NK-92 treated with Interleukin-12 subunit alpha and Interleukin-12 subunit beta, amount 100 ng/mL, for 24 hours (cell line): Measurements from ENCODE around the gene LRRC57.
A peak's percentile ranks its signal among the peaks of the same experiment; 100 is the strongest.
"Not testable (repeated sequence)": the region's sequence is repeated elsewhere in the genome, so short reads cannot be mapped to it uniquely, and the experiment has no call there.

ENCODE experiments used
- DNase-seq: peaks from one replicate; lab custom pipeline; 2025; lab: John Stamatoyannopoulos, UW

The LRRC57 gene

GRCh38 chr15:42548249-42549031 is at the start of gene LRRC57, which contains the start of gene HAUS2:
Gene LRRC57 (minus strand): TSS chr15:42548793. CDS start chr15:42548434, 359 bp downstream.
Gene HAUS2 (plus strand): TSS chr15:42548838. CDS start chr15:42548873, 35 bp downstream.
- DNase-seq, result peak; percentile 86

DNA sequence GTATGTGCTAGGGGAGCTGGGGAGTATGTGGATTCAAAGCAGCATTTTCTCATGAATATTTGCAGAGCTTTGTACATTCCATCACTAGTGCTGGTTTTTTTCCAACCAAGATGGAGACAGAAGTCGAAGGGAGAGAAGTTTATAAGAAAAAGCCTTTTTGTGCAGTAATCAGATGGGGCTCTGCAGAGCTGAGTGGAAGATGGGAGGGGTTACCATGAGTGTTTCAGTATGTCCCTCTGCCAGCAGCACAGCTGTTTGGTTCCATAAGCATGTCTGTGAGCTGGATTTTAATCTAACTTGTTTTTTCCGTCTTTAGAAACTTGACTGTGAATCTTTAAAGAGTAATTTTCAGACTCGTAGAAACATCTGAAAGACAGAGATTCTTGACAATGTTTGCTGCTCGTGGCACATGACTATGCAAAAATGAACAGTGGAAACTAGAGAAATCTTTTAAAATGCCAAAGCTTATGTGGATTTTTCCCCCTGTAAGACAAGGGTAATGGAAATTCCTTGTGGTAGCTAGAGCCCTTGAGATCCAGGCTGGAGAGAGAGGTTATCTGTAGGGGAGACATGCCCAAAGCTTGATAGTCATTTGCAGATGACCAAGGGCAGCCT is 47.1 kb upstream of the LRRC57 start:
- no peak for DNase-seq

- no peak for DNase-seq
Observed at GRCh38 chr15:42594095-42594494, 45.5 kb upstream of the LRRC57 start.

- no peak for DNase-seq
Observed at GRCh38 chr15:42593143-42593542, 44.5 kb upstream of the LRRC57 start.

DNA sequence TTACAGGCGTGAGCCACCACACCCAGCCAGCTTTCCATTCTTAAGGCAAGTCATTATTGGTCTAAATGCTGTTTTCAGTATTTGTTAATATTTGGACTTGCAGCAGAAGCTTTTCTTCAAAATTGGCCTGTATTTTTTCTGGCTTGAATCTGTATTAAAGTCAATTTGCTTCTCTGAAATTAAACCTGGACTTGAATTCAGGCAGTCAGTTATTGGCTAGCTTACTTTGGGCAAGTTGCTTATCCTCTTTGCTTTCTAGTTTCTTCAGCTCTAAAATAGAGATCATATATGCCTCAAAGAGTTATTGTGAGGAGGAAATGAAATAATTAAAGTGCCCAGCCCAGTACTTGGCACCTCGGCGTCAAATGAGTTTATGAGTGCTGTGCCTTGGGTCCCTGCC is 44.1 kb upstream of the LRRC57 start:
- no peak for DNase-seq

DNA sequence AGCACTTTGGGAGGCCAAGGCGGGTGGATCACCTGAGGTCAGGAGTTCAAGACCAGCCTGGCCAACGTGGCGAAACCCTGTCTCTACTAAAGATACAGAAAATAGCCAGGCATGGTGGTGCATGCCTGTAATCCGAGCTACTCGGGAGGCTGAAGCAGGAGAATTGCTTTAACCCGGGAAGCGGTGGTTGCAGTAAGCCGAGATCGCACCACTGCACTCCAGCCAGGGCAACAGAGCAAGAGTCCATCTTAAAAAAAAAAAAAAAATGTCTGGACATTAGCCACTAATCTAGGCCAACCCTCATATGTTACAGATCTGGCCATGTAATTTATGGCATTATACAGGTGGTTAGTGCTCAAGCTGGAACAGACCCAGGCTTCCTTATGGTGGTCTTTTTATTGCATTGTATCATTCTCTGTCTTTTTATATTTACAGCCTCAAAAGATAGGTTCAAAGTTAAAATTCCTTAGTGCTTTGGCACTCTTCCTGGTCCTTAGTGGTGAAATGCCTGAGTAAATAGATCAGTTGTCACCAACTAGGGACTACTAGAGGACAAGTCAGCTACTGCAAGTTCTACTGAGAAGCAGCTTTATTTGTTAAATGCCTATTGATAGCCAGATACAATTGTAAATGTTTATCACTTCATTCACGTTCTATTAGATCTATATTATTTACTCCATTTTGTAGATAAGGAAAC is 42.8 kb upstream of the LRRC57 start:
- no peak for DNase-seq

- no peak for DNase-seq
Observed at GRCh38 chr15:42590619-42591237, 42.1 kb upstream of the LRRC57 start.

GRCh38 chr15:42584031-42584765 is 35.6 kb upstream of the LRRC57 start:
- DNase-seq, result no peak

- no peak for DNase-seq
Observed at GRCh38 chr15:42582569-42583375, 34.2 kb upstream of the LRRC57 start.

- peak; percentile 31 for DNase-seq
Observed at GRCh38 chr15:42581272-42581730, 32.7 kb upstream of the LRRC57 start.

GRCh38 chr15:42578984-42579537 is 30.5 kb upstream of the LRRC57 start:
- no peak for DNase-seq

GRCh38 chr15:42577514-42578031 is 29.0 kb upstream of the LRRC57 start:
- DNase-seq, result no peak

GRCh38 chr15:42576776-42577175 is 28.2 kb upstream of the LRRC57 start:
- no peak for DNase-seq

DNA sequence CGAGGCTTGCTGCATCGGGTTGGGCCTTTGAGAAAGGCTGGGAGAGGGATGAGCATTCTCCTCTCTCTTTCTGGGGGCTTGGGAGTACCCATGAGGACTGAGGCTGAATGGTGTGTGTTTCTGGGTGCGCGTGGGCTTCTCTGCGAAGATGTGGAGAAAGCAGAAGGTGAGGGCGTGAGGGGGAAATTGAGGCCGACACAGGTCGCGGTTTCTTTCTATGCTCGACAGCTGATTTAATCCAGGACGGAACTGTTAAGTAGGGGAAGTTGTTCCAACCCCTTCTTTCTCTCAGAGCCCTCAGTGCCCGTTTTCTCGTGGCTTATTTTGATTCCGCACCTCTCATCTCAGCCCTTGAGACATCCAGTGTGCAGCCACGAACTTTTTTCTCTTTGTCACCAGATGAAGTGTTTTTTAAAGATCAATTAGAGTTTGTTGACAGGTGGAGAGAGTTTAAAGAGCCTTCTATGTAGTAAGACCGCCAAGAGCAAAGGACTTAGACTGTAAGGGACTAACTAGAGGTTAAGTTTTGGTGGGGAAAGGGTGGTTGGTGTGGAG is 27.5 kb upstream of the LRRC57 start:
- DNase-seq, result no peak

GRCh38 chr15:42575188-42576039 is 26.8 kb upstream of the LRRC57 start, which contains the start of gene STARD9:
Gene STARD9 (plus strand): TSS chr15:42575606. CDS start chr15:42575716, 110 bp downstream.
- DNase-seq, result peak; percentile 99

DNA sequence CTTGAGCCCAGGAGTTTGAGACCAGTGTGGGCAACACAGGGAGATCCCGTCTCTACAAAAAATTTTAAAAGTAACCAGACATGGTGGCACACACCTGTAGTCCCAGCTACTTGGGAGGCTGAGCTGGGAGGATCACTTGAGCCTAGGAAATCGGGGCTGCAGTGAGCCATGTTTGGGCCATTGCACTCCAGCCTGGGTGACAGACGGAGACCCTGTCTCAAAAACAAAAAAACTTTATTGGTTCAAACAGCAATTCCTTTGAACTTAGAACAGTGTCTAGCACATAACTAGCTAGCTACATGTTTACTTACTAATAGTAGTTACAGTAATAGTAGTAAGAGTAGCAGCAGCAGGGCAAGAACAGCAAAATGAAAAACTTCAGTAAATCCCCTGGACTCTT is 10.1 kb upstream of the LRRC57 start:
- DNase-seq, result no peak

DNA sequence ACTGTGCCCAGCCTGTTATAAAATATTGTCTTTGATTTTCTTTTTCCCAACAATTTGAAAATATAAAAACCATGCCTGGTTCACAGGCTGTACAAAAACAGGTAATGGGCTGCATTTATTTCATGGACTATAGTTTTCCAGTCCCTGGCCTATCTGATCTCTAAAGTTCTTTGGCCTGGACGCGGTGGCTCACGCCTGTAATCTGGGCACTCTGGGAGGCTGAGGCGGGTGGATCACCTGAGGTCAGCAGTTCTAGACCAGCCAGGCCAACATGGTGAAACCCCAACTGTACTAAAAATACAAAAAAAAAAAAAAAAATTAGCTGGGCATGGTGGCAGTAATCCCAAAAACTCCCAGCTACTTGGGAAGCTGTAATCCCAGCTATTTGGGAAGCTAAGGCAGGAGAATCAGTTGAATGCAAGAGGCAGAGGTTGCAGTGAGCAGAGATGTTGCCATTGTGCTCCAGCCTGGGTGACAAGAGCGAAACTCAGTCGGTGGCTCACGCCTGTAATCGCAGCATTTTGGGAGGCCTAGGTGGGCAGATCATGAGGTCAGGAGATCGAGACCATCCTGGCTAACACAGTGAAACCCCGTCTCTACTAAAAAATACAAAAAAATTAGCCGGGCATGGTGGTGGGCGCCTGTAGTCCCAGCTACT is 8.1 kb upstream of the LRRC57 start:
- DNase-seq, result not testable (repeated sequence)

DNA sequence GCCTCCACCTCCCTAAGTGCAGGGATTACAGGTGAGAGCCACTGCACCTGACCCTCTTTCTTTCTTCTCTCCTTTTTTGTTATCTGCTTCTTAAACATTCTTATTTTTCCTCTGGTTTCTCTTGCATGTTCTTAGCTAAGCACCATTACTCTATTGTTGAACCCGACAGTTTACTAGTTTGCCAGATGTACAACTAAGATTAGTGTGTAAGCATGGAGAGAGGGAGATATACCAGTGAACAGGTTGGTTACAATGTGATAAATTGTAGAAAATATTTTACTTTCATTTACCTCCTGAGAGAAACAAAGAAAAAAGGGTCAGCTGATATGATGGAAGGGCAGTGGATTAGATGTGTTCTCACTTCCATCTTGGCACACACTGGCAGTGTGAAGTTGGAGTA is 5.0 kb upstream of the LRRC57 start:
- DNase-seq, result no peak
